Nephron progenitor cell (in vitro differentiated cells): ENCODE data around the gene MT3.

ENCODE experiments used
- DNase-seq: peaks from one replicate; pipeline ENCODE4 v3.0.0; 2021
- H3K27ac Mint-ChIP-seq: 2 replicates; pipeline ENCODE4 v1.8.0; 2021; ENCODE audit warnings: mild to moderate bottlenecking, moderate library complexity, mixed read lengths
- H3K27me3 Mint-ChIP-seq: 2 replicates; pipeline ENCODE4 v1.8.0; 2021; ENCODE audit warnings: mild to moderate bottlenecking, low read depth, mixed read lengths; ENCODE audit not compliant: poor library complexity
- H3K36me3 Mint-ChIP-seq: 2 replicates; pipeline ENCODE4 v1.8.0; 2021; ENCODE audit warnings: low read depth, mixed read lengths
- H3K4me1 Mint-ChIP-seq: 2 replicates; pipeline ENCODE4 v1.8.0; 2021; ENCODE audit warnings: mixed read lengths
- H3K4me3 Mint-ChIP-seq: 2 replicates; pipeline ENCODE4 v1.8.0; 2021; ENCODE audit warnings: mild to moderate bottlenecking, moderate library complexity, mixed read lengths
- H3K9me3 Mint-ChIP-seq: 2 replicates; pipeline ENCODE4 v1.8.0; 2021; ENCODE audit warnings: mild to moderate bottlenecking, moderate library complexity, mixed read lengths
- TF ChIP-seq, protein P1 (sequence below): fragments of 200-600 bp; sonication (generic); IDR thresholded peaks from 2 replicates; pipeline ENCODE4 v1.5.0; 2021; ENCODE audit warnings: antibody characterized with exemption

Gene MT3

DNA sequence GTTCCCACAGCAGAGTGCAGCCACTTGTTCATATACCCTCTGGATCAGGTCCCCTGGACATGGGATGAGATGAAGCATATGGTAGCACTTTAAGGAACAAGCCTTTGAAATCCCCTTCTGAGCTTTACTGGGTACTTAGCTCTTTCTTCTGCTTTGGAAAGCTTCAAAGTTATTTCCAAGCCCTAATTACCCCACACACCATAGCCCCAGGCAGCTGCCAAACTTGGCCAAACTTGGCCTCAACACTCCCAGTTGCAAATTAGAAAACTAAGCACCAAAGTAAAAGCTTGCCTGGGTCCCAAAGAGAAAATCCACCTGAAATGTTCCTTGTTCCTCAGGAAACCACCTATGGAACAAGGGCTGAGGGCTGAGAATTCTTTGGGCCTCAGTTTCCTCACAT, 40.2 kb upstream of the MT3 start:
- no peak for DNase-seq
- Mint-ChIP-seq H3K27ac (no peak overlapping the region), H3K4me3 (no peak overlapping the region), H3K9me3 (no peaks in the 10 kb centered on the region), H3K36me3 (no peaks in the 10 kb centered on the region), H3K4me1 (peaks cover 26% of the 10 kb centered on the region), H3K27me3 (peaks cover 6% of the 10 kb centered on the region)
- TF ChIP-seq, protein P1, sequence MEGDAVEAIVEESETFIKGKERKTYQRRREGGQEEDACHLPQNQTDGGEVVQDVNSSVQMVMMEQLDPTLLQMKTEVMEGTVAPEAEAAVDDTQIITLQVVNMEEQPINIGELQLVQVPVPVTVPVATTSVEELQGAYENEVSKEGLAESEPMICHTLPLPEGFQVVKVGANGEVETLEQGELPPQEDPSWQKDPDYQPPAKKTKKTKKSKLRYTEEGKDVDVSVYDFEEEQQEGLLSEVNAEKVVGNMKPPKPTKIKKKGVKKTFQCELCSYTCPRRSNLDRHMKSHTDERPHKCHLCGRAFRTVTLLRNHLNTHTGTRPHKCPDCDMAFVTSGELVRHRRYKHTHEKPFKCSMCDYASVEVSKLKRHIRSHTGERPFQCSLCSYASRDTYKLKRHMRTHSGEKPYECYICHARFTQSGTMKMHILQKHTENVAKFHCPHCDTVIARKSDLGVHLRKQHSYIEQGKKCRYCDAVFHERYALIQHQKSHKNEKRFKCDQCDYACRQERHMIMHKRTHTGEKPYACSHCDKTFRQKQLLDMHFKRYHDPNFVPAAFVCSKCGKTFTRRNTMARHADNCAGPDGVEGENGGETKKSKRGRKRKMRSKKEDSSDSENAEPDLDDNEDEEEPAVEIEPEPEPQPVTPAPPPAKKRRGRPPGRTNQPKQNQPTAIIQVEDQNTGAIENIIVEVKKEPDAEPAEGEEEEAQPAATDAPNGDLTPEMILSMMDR = no peak

- TF ChIP-seq, protein P1 = no peak
- Mint-ChIP-seq H3K27me3 (peaks cover 9% of the 10 kb centered on the region), H3K4me1 (peaks cover 26% of the 10 kb centered on the region), H3K4me3 (no peak overlapping the region), H3K36me3 (no peaks in the 10 kb centered on the region), H3K27ac (no peak overlapping the region), H3K9me3 (no peaks in the 10 kb centered on the region)
- DNase-seq = no peak
Observed at GRCh38 chr16:56549744-56550385, 39.5 kb upstream of the MT3 start.

DNA sequence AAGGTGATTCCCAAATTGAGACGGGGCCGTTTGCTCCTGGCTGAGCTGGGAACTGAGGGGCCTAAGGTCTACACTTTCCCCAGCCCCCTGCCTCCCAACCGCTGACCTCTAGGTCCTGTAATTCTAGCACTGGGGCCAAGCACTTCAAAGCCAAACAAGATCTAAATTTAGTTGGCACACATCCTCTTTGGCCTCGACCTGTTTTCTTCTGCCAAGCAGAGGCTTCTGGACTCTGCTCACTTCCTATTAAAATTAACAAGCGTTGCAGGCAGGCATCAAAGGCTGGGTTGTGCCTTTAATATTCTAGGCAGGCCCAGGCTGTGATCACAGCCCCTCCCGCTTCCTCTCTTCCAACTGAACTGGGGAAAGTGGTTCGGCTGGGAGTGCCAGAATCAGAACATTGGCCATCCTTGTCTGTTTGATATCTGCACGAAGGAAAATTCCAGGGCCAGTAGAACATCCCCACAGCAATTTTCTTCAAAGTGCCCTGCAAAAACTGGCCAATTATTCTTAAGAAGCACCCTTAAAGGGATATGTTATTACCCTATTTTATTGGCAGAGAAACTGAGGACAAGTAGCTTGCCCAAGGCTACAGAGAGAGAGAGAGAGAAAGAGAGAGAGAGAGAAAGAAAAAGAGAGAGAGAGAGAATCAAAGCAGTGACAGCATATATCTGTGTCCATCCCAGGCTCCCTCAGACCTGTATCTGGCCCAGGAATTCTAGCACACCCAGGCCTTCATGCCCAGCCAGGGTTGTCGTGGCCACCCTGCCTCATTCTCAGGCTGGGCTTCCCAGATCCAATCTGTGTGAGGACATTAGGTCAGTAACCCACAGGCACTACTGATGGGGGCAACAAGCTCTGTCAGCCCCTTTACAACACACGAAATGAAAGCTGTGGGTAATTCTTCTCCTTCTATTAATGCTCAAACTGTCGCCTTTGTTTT, 37.3 kb upstream of the MT3 start:
- Mint-ChIP-seq H3K4me3 (no peak overlapping the region), H3K27ac (no peak overlapping the region), H3K27me3 (peaks cover 23% of the 10 kb centered on the region), H3K4me1 (peaks cover 25% of the 10 kb centered on the region), H3K9me3 (no peaks in the 10 kb centered on the region), H3K36me3 (no peaks in the 10 kb centered on the region)
- DNase-seq = no peak
- TF ChIP-seq, protein P1 = no peak

DNA sequence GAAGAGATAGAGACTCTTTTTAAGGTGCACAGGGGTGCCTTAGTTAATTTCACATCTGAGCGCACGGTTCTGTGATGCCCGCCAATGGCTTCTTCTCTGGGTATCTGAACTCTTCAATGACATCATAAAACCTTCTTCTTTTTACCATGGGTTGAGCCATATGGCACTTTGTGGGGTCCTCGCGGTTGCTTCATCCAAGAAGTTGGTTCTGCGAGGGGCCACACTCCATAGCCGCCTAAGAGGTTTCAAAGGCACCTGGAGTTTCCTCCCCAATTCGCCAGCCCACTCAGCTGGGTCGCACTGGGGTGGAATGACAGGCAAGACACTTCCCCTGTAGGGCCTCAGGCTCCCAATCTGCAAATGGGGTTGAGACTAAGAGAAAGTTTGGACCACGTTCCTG, 34.9 kb upstream of the MT3 start:
- H3K27ac Mint-ChIP-seq = no peak overlapping the region
- H3K4me1 Mint-ChIP-seq = peaks cover 10% of the 10 kb centered on the region
- no peaks in the 10 kb centered on the region for H3K9me3 Mint-ChIP-seq
- no peak overlapping the region for H3K4me3 Mint-ChIP-seq
- peaks cover 24% of the 10 kb centered on the region for H3K27me3 Mint-ChIP-seq
- TF ChIP-seq, protein P1 = no peak
- DNase-seq = no peak
- H3K36me3 Mint-ChIP-seq = no peaks in the 10 kb centered on the region

- H3K27me3 Mint-ChIP-seq = peaks cover 35% of the 10 kb centered on the region
- H3K36me3 Mint-ChIP-seq = no peaks in the 10 kb centered on the region
- no peaks in the 10 kb centered on the region for H3K9me3 Mint-ChIP-seq
- DNase-seq = no peak
- peaks cover 10% of the 10 kb centered on the region for H3K4me1 Mint-ChIP-seq
- no peak overlapping the region for H3K4me3 Mint-ChIP-seq
- H3K27ac Mint-ChIP-seq = no peak overlapping the region
- TF ChIP-seq, protein P1 = no peak
Observed at GRCh38 chr16:56558024-56558747, 31.1 kb upstream of the MT3 start.
